ENCODE measurements around the gene HESX1. TPM values are rescaled to one million over a fixed set of nuclear protein-coding genes. Genes with fewer than 3 reads are reported as not detected.
A peak's percentile ranks its signal among the peaks of the same experiment; 100 is the strongest.

The HESX1 gene
- total and polyA plus RNA-seq, 2 of the 13 experiments (the other 11 are each of a cell fraction or from before 2014, with no cell fraction given) = 0.57 to 0.75 TPM

GRCh38 chr3:57164657-57165573 is 34.9 kb downstream of the HESX1 start, which contains the start of gene IL17RD:
TSS of gene IL17RD (minus strand) at chr3:57165353. CDS start at chr3:57165286, 67 bp downstream.
- no peak within 1 kb of the TSS for H2AFZ ChIP-seq (ENCODE audit: low read length)
- intact Hi-C loops (cut with micrococcal nuclease; ENCODE audit: unreplicated experiment) (no loop called here), in situ Hi-C loops (cut with HindIII; ENCODE audit: extremely low pct_ligation_motif_present, low pct_unique_long_range_greater_than_20kb) (no loop called here)
- WGBS (ENCODE audit: low lambda C conversion rate) = 0% methylated on average over 11 of the region's 98 CpGs
- no TSS peak for BruUV-seq (replicated peaks)
- no peak within 1 kb of the TSS for H3K27ac ChIP-seq (ENCODE audit: extremely low read length, insufficient read depth, low read length)
- H3K9ac ChIP-seq (ENCODE audit: insufficient read depth, low read depth, low read length) = peak within 1 kb of the TSS; percentile 42; the same call in 1 of the 2 replicates
- peak; percentile 37 for DNase-seq (ENCODE audit: low spot score)
- no peaks in the 10 kb centered on the region for H3K36me3 ChIP-seq (replicated peaks in 1 of 2; ENCODE audit: control insufficient read depth in 1 of 2, insufficient read depth in 2 of 2, low read length in 2 of 2)
- CTCF ChIA-PET (ENCODE audit: low intra/inter-chr PET ratio, low total read pairs) = no interaction called here
- peak within 1 kb of the TSS; percentile 69 to 77 (median 70) for H3K4me3 ChIP-seq (replicated peaks in 1 of 3; ENCODE audit: insufficient read depth in 1 of 3, low read depth in 2 of 3, low read length in 3 of 3)
- H3K79me2 ChIP-seq (ENCODE audit: insufficient read depth, low read length) = no peaks in the 10 kb centered on the region
- H4K20me1 ChIP-seq (ENCODE audit: insufficient read depth, low read length) = no peaks in the 10 kb centered on the region
- FAIRE-seq = no peak
- peak within 1 kb of the TSS; percentile 90 for H3K4me2 ChIP-seq (ENCODE audit: low read depth, low read length)
- H3K9me3 ChIP-seq (ENCODE audit: low read length) = no peaks in the 10 kb centered on the region
- peaks cover 5 to 71% of the 10 kb centered on the region in 2 experiments for H3K27me3 ChIP-seq (ENCODE audit: control insufficient read depth in 1 of 2, insufficient read depth in 2 of 2, low read length in 2 of 2)
- POLR2A ChIA-PET = no interaction called here
- H3K4me1 ChIP-seq (ENCODE audit: insufficient read depth, low read length) = peaks cover 26% of the 10 kb centered on the region
- ATAC-seq = peak; percentile 82
- TF ChIP-seq, protein P1, sequence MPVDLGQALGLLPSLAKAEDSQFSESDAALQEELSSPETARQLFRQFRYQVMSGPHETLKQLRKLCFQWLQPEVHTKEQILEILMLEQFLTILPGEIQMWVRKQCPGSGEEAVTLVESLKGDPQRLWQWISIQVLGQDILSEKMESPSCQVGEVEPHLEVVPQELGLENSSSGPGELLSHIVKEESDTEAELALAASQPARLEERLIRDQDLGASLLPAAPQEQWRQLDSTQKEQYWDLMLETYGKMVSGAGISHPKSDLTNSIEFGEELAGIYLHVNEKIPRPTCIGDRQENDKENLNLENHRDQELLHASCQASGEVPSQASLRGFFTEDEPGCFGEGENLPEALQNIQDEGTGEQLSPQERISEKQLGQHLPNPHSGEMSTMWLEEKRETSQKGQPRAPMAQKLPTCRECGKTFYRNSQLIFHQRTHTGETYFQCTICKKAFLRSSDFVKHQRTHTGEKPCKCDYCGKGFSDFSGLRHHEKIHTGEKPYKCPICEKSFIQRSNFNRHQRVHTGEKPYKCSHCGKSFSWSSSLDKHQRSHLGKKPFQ (CRISPR knock-in tag; IDR thresholded peaks at IDR 0.05; ENCODE audit: insufficient replicate concordance) = no peak
- TF ChIP-seq ETV6 (CRISPR knock-in tag; conservative IDR thresholded peaks at IDR 0.05) (no peak), CHCHD3 (CRISPR knock-in tag; IDR thresholded peaks at IDR 0.05) (no peak), HNF4A (CRISPR knock-in tag; IDR thresholded peaks at IDR 0.05) (no peak), ONECUT2 (CRISPR knock-in tag; IDR thresholded peaks at IDR 0.05) (no peak), MTF2 (CRISPR knock-in tag; IDR thresholded peaks at IDR 0.05; ENCODE audit: borderline replicate concordance) (0 out of 2 replicates have a peak, but pooled peaks have one; percentile 67), TAF1 (CRISPR knock-in tag; IDR thresholded peaks at IDR 0.05) (no peak), TBP (CRISPR knock-in tag; IDR thresholded peaks at IDR 0.05) (no peak), ERF (CRISPR knock-in tag; IDR thresholded peaks at IDR 0.05) (no peak), PCBP2 (optimal IDR thresholded peaks at IDR 0.05; ENCODE audit: low read depth, low read length, poor library complexity, severe bottlenecking) (no peak), RBAK (CRISPR knock-in tag; IDR thresholded peaks at IDR 0.05) (no peak), ZBTB34 (CRISPR knock-in tag; IDR thresholded peaks at IDR 0.05) (no peak), SCMH1 (CRISPR knock-in tag; IDR thresholded peaks at IDR 0.05; ENCODE audit: borderline replicate concordance) (no peak), ZNF460 (CRISPR knock-in tag; IDR thresholded peaks at IDR 0.05; ENCODE audit: borderline replicate concordance) (no peak), ZNF570 (CRISPR knock-in tag; IDR thresholded peaks at IDR 0.05; ENCODE audit: borderline replicate concordance) (no peak), DR1 (CRISPR knock-in tag; IDR thresholded peaks at IDR 0.05) (no peak), ZNF335 (CRISPR knock-in tag; IDR thresholded peaks at IDR 0.05) (no peak), ZNF33B (CRISPR knock-in tag; IDR thresholded peaks at IDR 0.05) (no peak), SUZ12 (IDR thresholded peaks at IDR 0.05; ENCODE audit: low read depth, low read length) (no peak), THAP11 (CRISPR knock-in tag; IDR thresholded peaks at IDR 0.05) (no peak), ELF3 (CRISPR knock-in tag; IDR thresholded peaks at IDR 0.05) (no peak)
- TF ChIP-seq, protein P2, sequence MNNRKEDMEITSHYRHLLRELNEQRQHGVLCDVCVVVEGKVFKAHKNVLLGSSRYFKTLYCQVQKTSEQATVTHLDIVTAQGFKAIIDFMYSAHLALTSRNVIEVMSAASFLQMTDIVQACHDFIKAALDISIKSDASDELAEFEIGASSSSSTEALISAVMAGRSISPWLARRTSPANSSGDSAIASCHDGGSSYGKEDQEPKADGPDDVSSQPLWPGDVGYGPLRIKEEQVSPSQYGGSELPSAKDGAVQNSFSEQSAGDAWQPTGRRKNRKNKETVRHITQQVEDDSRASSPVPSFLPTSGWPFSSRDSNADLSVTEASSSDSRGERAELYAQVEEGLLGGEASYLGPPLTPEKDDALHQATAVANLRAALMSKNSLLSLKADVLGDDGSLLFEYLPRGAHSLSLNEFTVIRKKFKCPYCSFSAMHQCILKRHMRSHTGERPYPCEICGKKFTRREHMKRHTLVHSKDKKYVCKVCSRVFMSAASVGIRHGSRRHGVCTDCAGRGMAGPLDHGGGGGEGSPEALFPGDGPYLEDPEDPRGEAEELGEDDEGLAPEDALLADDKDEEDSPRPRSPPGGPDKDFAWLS (CRISPR knock-in tag; IDR thresholded peaks at IDR 0.05; ENCODE audit: borderline replicate concordance) = no peak
